ENCODE results near the gene TMPRSS2. TPM values are rescaled to one million over a fixed set of nuclear protein-coding genes. Genes with fewer than 3 reads are reported as not detected.

Gene TMPRSS2
- total and polyA plus RNA-seq, 7 donors = 0.33 to 434 (median 34.4) TPM; not detected in 1

DNA sequence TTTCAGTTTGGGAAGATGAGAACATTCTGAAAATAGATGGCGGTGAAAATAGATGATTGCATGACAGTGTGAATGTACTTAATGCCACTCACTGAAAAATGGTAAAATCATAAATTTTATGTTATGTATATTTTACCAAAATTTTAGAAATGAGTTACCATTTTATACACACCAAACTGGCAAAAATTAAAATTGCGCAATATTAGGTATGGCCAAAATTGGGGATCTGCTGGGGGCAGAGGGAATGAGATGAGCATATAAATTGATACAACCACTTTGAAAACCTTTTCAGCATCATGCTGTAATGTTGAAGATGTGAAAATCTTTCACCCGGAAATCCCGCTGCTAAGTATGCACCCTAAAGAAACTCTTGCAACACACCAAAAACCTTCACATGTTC, 10.8 kb upstream of the TMPRSS2 start:
- 97 to 98% methylated on average over 4 of the region's 4 CpGs for WGBS, 2 donors
- intact Hi-C loops (cut with DNase I) = no loop called here
- H3K36me3 ChIP-seq = no peaks in the 10 kb centered on the region
- peaks cover 0 to 3% (median 0%) of the 10 kb centered on the region in 3 donors for H3K27me3 ChIP-seq
- H3K4me3 ChIP-seq = no peak overlapping the region
- TF ChIP-seq, protein P1, sequence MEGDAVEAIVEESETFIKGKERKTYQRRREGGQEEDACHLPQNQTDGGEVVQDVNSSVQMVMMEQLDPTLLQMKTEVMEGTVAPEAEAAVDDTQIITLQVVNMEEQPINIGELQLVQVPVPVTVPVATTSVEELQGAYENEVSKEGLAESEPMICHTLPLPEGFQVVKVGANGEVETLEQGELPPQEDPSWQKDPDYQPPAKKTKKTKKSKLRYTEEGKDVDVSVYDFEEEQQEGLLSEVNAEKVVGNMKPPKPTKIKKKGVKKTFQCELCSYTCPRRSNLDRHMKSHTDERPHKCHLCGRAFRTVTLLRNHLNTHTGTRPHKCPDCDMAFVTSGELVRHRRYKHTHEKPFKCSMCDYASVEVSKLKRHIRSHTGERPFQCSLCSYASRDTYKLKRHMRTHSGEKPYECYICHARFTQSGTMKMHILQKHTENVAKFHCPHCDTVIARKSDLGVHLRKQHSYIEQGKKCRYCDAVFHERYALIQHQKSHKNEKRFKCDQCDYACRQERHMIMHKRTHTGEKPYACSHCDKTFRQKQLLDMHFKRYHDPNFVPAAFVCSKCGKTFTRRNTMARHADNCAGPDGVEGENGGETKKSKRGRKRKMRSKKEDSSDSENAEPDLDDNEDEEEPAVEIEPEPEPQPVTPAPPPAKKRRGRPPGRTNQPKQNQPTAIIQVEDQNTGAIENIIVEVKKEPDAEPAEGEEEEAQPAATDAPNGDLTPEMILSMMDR (IDR thresholded peaks at IDR 0.05) = no peak
- no peak for TF ChIP-seq EP300 (IDR thresholded peaks at IDR 0.05)
- no peak for TF ChIP-seq POLR2A (IDR thresholded peaks at IDR 0.05)
- TF ChIP-seq POLR2AphosphoS5 (IDR thresholded peaks at IDR 0.05) = no peak
- no peaks in the 10 kb centered on the region for H3K4me1 ChIP-seq
- DNase-seq = no peak
- H3K9me3 ChIP-seq = no peaks in the 10 kb centered on the region
- H3K27ac ChIP-seq = no peak overlapping the region

DNA sequence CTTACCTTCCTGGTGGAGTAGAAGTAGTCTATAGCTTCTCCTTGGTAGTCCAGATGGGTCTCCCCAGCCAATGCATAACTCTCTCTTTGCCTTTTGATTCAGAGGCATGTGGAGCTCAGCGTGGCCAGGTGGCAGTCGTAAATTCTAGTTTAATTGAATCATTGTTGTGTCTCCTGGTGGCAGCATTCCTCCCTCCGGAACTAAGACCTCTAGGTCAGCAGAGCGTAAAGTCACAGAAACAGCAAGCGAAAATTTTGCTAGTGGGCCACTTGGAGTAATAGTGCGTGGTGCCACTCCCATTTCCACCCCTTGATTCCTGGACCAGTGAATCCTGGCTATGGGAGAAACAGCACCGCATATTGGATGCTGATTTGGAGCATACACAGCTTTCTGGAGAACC, 3.9 kb upstream of the TMPRSS2 start:
- WGBS, 2 donors = 25 to 53% methylated on average over 7 of the region's 7 CpGs
- H3K36me3 ChIP-seq = no peaks in the 10 kb centered on the region
- no peak overlapping the region for H3K4me3 ChIP-seq
- H3K4me1 ChIP-seq = peaks cover 0 to 18% (median 16%) of the 10 kb centered on the region in 4 donors
- H3K27me3 ChIP-seq = peaks cover 18 to 58% (median 31%) of the 10 kb centered on the region in 3 donors
- no peak overlapping the region for H3K27ac ChIP-seq
- no peak for TF ChIP-seq POLR2AphosphoS5 (IDR thresholded peaks at IDR 0.05)
- no peak for TF ChIP-seq EP300 (IDR thresholded peaks at IDR 0.05)
- intact Hi-C loops (cut with DNase I) = no loop called here
- DNase-seq = no peak
- no peaks in the 10 kb centered on the region for H3K9me3 ChIP-seq

DNA sequence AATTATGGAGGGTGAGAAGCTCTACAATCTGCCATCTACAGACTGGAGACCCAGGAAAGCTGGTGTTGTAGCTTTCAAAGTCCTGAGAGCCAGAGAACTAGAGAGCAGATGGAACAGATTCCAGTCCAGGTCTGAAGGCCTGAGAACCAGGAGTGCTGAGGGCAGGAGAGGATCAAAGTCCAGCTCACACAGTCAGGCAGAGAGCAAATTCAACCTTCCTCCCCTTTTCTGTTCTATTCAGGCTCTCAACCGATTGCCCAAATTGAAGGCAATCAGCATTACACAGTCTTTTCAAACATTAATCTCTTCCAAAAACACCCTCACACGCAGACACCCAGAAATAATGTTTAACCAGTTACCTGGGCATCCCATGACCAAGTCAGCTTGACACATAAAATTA, 2.5 kb upstream of the TMPRSS2 start:
- H3K4me3 ChIP-seq = no peak overlapping the region
- TF ChIP-seq POLR2A (IDR thresholded peaks at IDR 0.05) (no peak), EP300 (IDR thresholded peaks at IDR 0.05) (no peak)
- intact Hi-C loops (cut with DNase I) = no loop called here
- peaks cover 21 to 69% (median 42%) of the 10 kb centered on the region in 3 donors for H3K27me3 ChIP-seq
- WGBS, 2 donors = 6 to 38% methylated on average over 2 of the region's 2 CpGs
- H3K36me3 ChIP-seq = no peaks in the 10 kb centered on the region
- no peak for DNase-seq
- no peak overlapping the region for H3K27ac ChIP-seq
- H3K9me3 ChIP-seq = no peaks in the 10 kb centered on the region
- H3K4me1 ChIP-seq = peaks cover 0 to 19% (median 16%) of the 10 kb centered on the region in 4 donors

DNA sequence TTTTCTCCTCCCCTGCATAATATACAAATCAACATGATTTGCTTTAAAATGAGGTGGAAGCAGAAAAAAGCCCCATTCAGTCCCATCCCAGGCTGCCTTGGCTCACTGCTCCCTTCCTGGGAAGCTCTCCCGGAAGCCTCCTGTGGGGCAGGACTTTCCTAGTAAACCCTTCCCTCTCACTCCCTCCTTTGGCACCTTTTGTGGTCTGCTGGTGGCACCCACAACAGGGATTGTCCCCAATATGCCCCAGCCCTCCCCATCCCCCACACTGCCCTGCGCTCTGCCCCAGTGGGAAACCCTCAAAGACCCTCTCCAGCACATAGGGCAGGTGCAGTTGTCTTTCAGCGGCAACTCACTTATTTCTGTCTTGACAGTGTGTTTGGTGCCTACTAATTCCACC, 1.8 kb upstream of the TMPRSS2 start:
- H3K4me3 ChIP-seq = no peak overlapping the region
- H3K27me3 ChIP-seq = peaks cover 21 to 69% (median 47%) of the 10 kb centered on the region in 3 donors
- H3K36me3 ChIP-seq = no peaks in the 10 kb centered on the region
- no peak for DNase-seq
- H3K27ac ChIP-seq = no peak overlapping the region
- 57 to 59% methylated on average over 3 of the region's 3 CpGs for WGBS, 2 donors
- H3K9me3 ChIP-seq = no peaks in the 10 kb centered on the region
- H3K4me1 ChIP-seq = peaks cover 0 to 19% (median 16%) of the 10 kb centered on the region in 4 donors
- intact Hi-C loops (cut with DNase I) = no loop called here
- TF ChIP-seq, protein P1 (IDR thresholded peaks at IDR 0.05) = no peak
- TF ChIP-seq EP300 (IDR thresholded peaks at IDR 0.05) (no peak), POLR2AphosphoS5 (IDR thresholded peaks at IDR 0.05) (no peak), POLR2A (IDR thresholded peaks at IDR 0.05) (no peak)

- Histone ChIP-seq H3K4me1 (peaks cover 0 to 19% (median 16%) of the 10 kb centered on the region in 4 donors), H3K9me3 (no peaks in the 10 kb centered on the region), H3K27ac (no peak overlapping the region), H3K27me3 (peaks cover 21 to 69% (median 47%) of the 10 kb centered on the region in 3 donors), H3K36me3 (no peaks in the 10 kb centered on the region), H3K4me3 (no peak overlapping the region)
- no peak for DNase-seq
- intact Hi-C loops (cut with DNase I) = no loop called here
- TF ChIP-seq POLR2A (IDR thresholded peaks at IDR 0.05) = no peak
- TF ChIP-seq, protein P1 (IDR thresholded peaks at IDR 0.05) = no peak
- TF ChIP-seq POLR2AphosphoS5 (IDR thresholded peaks at IDR 0.05) = no peak
- TF ChIP-seq EP300 (IDR thresholded peaks at IDR 0.05) = no peak
- 24 to 43% methylated on average over 7 of the region's 7 CpGs for WGBS, 2 donors
These were observed 1.2 kb upstream of the TMPRSS2 start for GRCh38 chr21:41509145-41509496.

All from sigmoid colon (tissue), 7 donors.